HepG2 (cell line): ENCODE measurements around the gene ARMH3. TPM values are rescaled to one million over a fixed set of nuclear protein-coding genes. Genes with fewer than 3 reads are reported as not detected.

Experiments
- AGO2 ChIP-seq: fragments of 200-400 bp; formaldehyde crosslinking; optimal IDR thresholded peaks from 2 replicates; pipeline ENCODE3; 2017; ENCODE audit warnings: mild to moderate bottlenecking, low read depth, low read length, moderate library complexity
- ARID4A ChIP-seq: sonication (generic); formaldehyde crosslinking; IDR thresholded peaks from 2 replicates; pipeline ENCODE4 v1.5.0; 2020; ENCODE audit warnings: mild to moderate bottlenecking, missing genetic modification reagents, borderline replicate concordance
- ATF7-NPFF ChIP-seq: sonication (generic); formaldehyde crosslinking; IDR thresholded peaks from 2 replicates; pipeline ENCODE4 v1.8.1; 2023; ENCODE audit warnings: mild to moderate bottlenecking, low read depth, missing genetic modification reagents, moderate library complexity
- HMGXB3 ChIP-seq: sonication (generic); formaldehyde crosslinking; IDR thresholded peaks from 2 replicates; pipeline ENCODE4 v1.4.0; 2020; ENCODE audit warnings: missing genetic modification reagents, borderline replicate concordance
- MAZ ChIP-seq, 2 experiments: sonication (generic) in 1 of 2; formaldehyde crosslinking in 1 of 2; IDR thresholded peaks; 2 replicates each; pipeline versions ENCODE4 v1.5.0 to v1.6.1; 2012 to 2020; ENCODE audit warnings: low read depth in 2 of 2, mild to moderate bottlenecking in 2 of 2, borderline replicate concordance in 1 of 2, improper control_type of control experiment in 1 of 2, low read length in 1 of 2, missing genetic modification reagents in 1 of 2, moderate library complexity in 1 of 2
- SATB2 ChIP-seq: sonication (generic); formaldehyde crosslinking; IDR thresholded peaks from 2 replicates; pipeline ENCODE4 v1.5.0; 2020; ENCODE audit warnings: missing genetic modification reagents
- SNAPC4 ChIP-seq: sonication (generic); formaldehyde crosslinking; IDR thresholded peaks from 2 replicates; pipeline ENCODE4 v1.4.0; 2020; ENCODE audit warnings: mild to moderate bottlenecking, missing genetic modification reagents
- STAG1 ChIP-seq: sonication (generic); formaldehyde crosslinking; IDR thresholded peaks from 2 replicates; pipeline ENCODE4 v1.4.0; 2020; ENCODE audit warnings: missing genetic modification reagents
- TFDP2 ChIP-seq: sonication (generic); formaldehyde crosslinking; IDR thresholded peaks from 2 replicates; pipeline ENCODE4 v1.4.0; 2020; ENCODE audit warnings: missing genetic modification reagents
- ZNF24 ChIP-seq: fragments of 450-650 bp; IDR thresholded peaks from 2 replicates; pipeline ENCODE4 v1.6.1; 2017; ENCODE audit warnings: antibody characterized with exemption, mild to moderate bottlenecking
- ZNF329 ChIP-seq: sonication (generic); formaldehyde crosslinking; IDR thresholded peaks from 2 replicates; pipeline ENCODE4 v1.9.0; 2021; ENCODE audit warnings: low read depth, mild to moderate bottlenecking, missing genetic modification reagents
- ZSCAN22 ChIP-seq: sonication (generic); formaldehyde crosslinking; IDR thresholded peaks from 2 replicates; pipeline ENCODE4 v1.4.0; 2020; ENCODE audit warnings: mild to moderate bottlenecking, missing genetic modification reagents
- ZSCAN9 ChIP-seq: IDR thresholded peaks from 2 replicates; pipeline ENCODE4 v1.6.1; 2016; ENCODE audit warnings: borderline replicate concordance
- polyA plus RNA-seq, 8 experiments: library from polyadenylated mRNA; depleted of rRNA in 3 of 8; stranded (reverse) in 7 of 8; unstranded in 1 of 8; fragments of >200 nt; fragmentation: Illumina TruSeq in 4 of 8; extraction: Trizol in 4 of 8; gene quantifications; 2 replicates each; pipeline versions ENCODE4 v1.2.1 to v1.2.3, GENCODE V29; 2011 to 2016; ENCODE audit warnings: low read depth in 4 of 8, missing spikeins in 1 of 8, mixed read lengths in 1 of 8; ENCODE audit not compliant: insufficient read depth in 1 of 8
- total RNA-seq, 5 experiments: library from RNA; depleted of rRNA; stranded (reverse); fragments of >200 nt; fragmentation: Illumina TruSeq; extraction: Trizol; gene quantifications; 2 replicates each; pipeline ENCODE4 v1.2.3, GENCODE V29; 2016; ENCODE audit warnings: low read depth in 1 of 5

Gene ARMH3
- total and polyA plus RNA-seq, 2 of the 13 experiments (the other 11 are each of a cell fraction or from before 2014, with no cell fraction given) = 8.4 to 16.9 TPM

- TF ChIP-seq SNAPC4 (CRISPR knock-in tag) = no peak
- no peak for TF ChIP-seq ZSCAN22
- peak; percentile 63 for TF ChIP-seq AGO2
- TF ChIP-seq ZNF329 = no peak
- TF ChIP-seq STAG1 (CRISPR knock-in tag) = peak; percentile 83
- peak; percentile 65; the same call in 1 of the 2 replicates for TF ChIP-seq ZSCAN9 (CRISPR knock-in tag)
- no peak for TF ChIP-seq HMGXB3 (CRISPR knock-in tag)
- peak; percentile 75 for TF ChIP-seq ARID4A (CRISPR knock-in tag)
- TF ChIP-seq ATF7-NPFF (CRISPR knock-in tag) = 0 out of 2 replicates have a peak, but pooled peaks have one; percentile 25
- TF ChIP-seq TFDP2 (CRISPR knock-in tag) = no peak
- TF ChIP-seq MAZ (IDR thresholded peaks at IDR 0.05; ENCODE audit: borderline replicate concordance, low read depth, low read length) = peak; percentile 39; the same call in 1 of the 2 replicates
- TF ChIP-seq MAZ (CRISPR knock-in tag; IDR thresholded peaks at IDR 0.05; ENCODE audit: low read depth) = no peak
- no peak for TF ChIP-seq ZNF24
- no peak for TF ChIP-seq SATB2
Measured at GRCh38 chr10:101840741-101841453, 215.1 kb downstream of the ARMH3 start (continued).
